Keratinocyte (primary cell): Measurements from ENCODE around the gene SLC1A3.

Source experiments
- CTCF ChIP-seq, 3 experiments: IDR thresholded peaks in 1 of 3; conservative IDR thresholded peaks in 1 of 3; optimal IDR thresholded peaks in 1 of 3; 2 replicates in 2 of 3; 3 replicates in 1 of 3; pipeline versions ENCODE3 to v1.5.1; 2011; ENCODE audit warnings: low read length in 3 of 3, mild to moderate bottlenecking in 3 of 3, moderate library complexity in 2 of 3, control low read depth in 1 of 3, inconsistent platforms in 1 of 3; ENCODE audit not compliant: insufficient read depth in 2 of 3; ENCODE audit errors: extremely low read depth in 1 of 3
- EZH2 ChIP-seq: IDR thresholded peaks from one replicate; pipeline ENCODE4 v1.6.1; 2012; ENCODE audit warnings: inconsistent platforms, mild to moderate bottlenecking, low read length, moderate library complexity

DNA sequence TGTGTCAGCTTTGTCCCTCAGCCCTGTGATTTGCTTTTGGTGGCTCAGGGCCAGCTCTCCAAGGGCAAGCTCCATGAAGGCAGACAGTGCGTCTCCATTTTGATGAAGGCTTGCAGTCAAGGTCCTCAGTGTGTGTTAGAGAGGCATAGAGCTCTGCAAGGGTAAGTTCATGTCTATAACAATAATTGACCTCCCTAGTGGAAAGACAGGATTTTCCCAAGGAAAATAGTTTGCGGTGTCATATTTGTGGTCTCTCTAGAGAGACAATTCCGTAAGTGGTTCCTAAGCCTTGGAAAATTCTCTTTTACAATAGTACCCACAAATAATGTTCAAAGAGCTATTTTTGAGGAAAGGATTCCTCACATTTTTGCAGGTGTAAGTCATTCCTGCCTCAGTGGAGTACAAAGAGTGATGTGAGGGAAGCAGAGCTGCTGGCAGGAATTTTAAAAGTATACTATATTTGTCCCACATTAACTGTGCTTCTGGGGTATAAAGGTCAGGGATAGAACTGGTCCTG, 40.2 kb downstream of the SLC1A3 start:
- no peak for TF ChIP-seq CTCF (optimal IDR thresholded peaks at IDR 0.05 in 1 of 3, IDR thresholded peaks at IDR 0.05 in 1 of 3, conservative IDR thresholded peaks at IDR 0.05 in 1 of 3; ENCODE audit: extremely low read depth in 1 of 3, insufficient read depth in 2 of 3, low read length in 3 of 3)
- TF ChIP-seq EZH2, result no peak
